Posterior vena cava (tissue), 2 donors: ENCODE measurements around the gene FYB2. TPM values are rescaled to one million over a fixed set of nuclear protein-coding genes. Genes with fewer than 3 reads are reported as not detected.
"Not testable (repeated sequence)": the region's sequence is repeated elsewhere in the genome, so short reads cannot be mapped to it uniquely, and the experiment has no call there.

Experiments
- DNase-seq: peaks from one replicate; pipeline ENCODE4 v3.0.0-alpha.2; 2020; ENCODE audit warnings: low spot score
- intact Hi-C, 2 donors: fragments of 100-400 bp; cut with DNase I; formaldehyde crosslinking; loops; one replicate each; pipeline versions ENCODE4 v1.14.1 to v1.14.2; 2022 to 2023
- total RNA-seq, 2 donors: library from RNA; stranded (reverse); fragmentation: NEBNext Ultra II Directional; extraction: Animal tissue kit (Norgen Biotek cat#: 25700); gene quantifications; one replicate each; pipeline ENCODE4 v1.2.1, GENCODE V29; 2021
- donor health status: DM: yes; HTN: yes; CAD: no.
- donor health status: DM: yes; HTN: yes; CAD: no.

The FYB2 gene
- total RNA-seq, 2 donors from 2014 or later, result not detected

- no peak for DNase-seq
- intact Hi-C loops, result no loop called here
These were observed 10.8 kb downstream of the FYB2 start for GRCh38 chr1:56808410-56808809.

GRCh38 chr1:56806804-56807203, 12.4 kb downstream of the FYB2 start:
- no peak for DNase-seq
- intact Hi-C loops, result no loop called here

- intact Hi-C loops, result no loop called here
- no peak for DNase-seq
These were observed 15.5 kb downstream of the FYB2 start for GRCh38 chr1:56803561-56804156.

GRCh38 chr1:56799605-56800400, 19.4 kb downstream of the FYB2 start:
- intact Hi-C loops, result no loop called here
- DNase-seq, result no peak

- intact Hi-C loops, result no loop called here
- DNase-seq, result no peak
These were observed 21.1 kb downstream of the FYB2 start for GRCh38 chr1:56798053-56798471.

DNA sequence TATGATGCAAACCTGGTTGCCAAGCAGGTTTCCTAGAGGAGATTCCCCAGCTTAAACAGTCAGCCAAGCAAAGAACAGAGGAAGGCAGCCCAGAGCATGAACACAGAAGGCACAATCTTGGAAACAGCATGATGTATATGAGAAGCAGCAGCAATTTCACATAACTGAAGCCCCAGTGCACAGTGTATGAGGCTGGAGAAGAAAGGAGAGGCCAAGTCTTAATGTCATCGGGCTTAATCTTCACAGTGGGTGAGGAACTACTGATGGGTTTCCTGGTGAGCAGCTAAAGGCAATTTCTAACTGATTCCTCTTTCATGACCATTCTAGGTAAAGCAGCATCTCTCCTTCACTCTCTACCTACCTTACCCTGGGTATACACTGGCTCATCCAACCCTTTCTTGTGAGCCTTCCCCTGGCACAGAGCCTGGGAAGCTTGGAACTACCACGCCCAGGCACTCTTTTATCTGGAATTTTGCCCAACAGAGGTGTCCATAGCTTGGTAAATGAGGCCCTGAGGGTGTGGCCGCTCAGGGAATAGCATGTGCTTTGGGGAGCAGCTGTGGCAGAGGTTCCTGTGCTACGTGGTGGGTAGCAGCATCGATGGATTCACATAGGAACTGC, 22.0 kb downstream of the FYB2 start:
- no peak for DNase-seq
- intact Hi-C loops, result no loop called here

- intact Hi-C loops, result no loop called here
- DNase-seq, result no peak
These were observed 23.3 kb downstream of the FYB2 start for GRCh38 chr1:56795870-56796269.

DNA sequence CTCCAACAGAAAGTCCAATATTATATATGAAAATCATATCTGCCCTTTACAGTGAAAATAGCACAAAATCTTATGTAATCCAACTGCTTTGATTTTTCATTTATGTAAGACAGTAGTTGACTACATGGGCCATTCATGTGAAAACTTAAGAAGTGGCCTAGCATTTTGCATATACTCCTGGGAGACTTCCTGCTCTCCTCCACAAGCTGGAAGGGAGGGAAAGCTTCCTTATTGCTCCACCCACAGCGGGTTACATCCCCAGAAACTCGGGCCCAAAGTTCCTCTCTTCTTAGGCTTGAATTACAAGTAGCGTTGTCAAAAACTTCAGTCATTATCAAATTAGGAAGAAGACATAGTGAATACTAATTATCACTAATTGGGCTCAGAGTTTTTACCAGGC, 29.2 kb downstream of the FYB2 start:
- intact Hi-C loops, result no loop called here
- DNase-seq, result no peak

DNA sequence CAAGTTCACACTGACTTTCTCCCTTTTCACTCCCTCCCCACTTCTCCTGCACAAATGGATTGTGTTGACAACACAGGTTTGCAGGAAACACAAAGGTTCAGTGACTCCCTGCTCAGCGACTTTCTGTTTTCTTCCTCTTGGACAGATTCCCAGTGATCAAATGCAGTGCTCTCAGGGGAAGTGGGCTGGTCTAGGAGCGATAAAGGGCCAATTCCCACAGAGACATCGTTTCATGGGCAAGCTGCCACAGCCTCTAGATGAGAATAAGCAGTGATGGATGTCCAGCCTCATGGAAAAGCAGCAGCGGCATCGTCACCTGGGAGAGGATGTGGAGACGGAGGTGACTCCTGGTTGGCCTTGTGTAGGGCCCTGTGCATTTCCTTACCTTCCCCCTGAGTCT, 30.6 kb downstream of the FYB2 start:
- intact Hi-C loops, result no loop called here
- DNase-seq, result no peak

DNA sequence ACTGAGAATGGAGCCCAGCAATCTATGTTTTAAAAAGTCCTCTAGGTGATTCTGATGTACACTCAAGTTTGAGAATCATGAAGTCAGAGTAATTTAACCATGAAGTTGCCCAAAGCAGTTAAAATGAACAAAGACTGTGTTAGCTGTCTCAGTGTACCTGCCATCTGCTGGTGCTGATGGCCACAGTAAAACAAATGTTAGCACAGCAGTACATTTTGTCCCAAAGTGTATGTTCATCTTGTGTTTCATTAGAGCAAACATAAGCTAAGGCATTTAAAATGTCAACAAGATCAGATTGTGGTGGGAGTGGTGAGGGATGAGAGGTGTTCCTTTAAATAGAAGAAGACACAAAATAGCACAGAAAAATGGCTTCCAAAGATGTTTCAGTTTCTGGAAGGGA, 31.1 kb downstream of the FYB2 start:
- intact Hi-C loops, result no loop called here
- no peak for DNase-seq

DNA sequence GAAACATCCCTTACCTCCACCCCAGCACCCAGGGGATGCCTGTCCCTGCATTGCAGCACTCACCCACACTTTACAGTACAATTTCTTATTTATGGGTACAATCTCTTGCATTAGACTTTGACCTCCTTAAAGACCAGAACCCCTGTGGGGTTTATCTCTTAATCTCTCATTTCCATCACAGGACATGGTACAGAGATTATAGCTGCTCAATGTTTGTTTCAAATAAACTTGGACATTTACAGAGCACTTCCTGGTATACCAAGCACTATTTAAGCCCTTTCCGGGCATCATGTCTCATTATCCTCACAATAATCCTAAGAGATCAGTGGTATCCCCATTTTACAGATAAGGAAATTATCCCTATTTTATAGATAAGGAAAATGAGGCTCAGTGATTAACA, 31.9 kb downstream of the FYB2 start:
- DNase-seq, result no peak
- intact Hi-C loops, result no loop called here

DNA sequence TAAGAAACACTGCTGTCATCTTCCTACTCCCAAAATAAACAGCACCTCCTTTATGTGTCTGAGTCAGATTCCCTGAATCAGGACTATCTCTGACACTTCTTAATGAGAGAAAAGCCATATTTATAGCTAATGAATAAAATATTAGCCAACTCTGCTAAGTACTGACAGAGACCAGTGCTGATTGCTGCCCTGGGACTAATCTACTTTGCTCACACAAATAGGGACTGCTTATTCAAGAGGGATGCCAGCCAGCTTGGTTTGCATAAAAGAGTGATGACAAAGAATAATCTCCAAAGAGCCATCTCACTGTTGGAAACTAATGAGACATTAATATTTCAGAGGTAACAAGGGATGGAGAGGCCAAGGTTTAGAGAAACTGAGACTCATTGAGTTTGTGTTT, 36.4 kb downstream of the FYB2 start:
- intact Hi-C loops, result loop anchor here in 1 of 2 donors (5.0 kb wide), 1 partner anchor 1165 kb away; no protein-coding TSS in a partner anchor
- no peak for DNase-seq

DNA sequence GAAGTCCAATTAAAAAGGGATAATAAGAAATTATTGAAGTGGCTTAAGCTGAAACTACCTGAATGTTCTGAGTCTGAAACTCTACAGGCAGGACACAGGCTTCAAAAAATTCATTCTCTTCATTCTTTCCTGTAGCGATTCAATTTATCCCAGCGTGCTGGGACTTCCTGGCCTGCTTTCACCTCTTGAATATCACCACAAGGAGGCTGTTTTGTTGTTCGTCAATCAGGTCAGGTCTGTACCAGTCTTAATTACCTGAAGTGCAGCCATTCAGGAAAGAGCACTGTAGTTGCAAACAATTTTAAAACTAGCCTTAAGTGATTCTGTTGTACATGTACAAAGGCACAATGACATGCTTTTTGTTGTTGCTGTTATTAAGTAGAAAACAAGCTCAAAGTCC, 38.4 kb downstream of the FYB2 start:
- intact Hi-C loops, result loop anchor here in 1 of 2 donors (5.0 kb wide), 1 partner anchor 1166 kb away; no protein-coding TSS in a partner anchor
- no peak for DNase-seq

DNA sequence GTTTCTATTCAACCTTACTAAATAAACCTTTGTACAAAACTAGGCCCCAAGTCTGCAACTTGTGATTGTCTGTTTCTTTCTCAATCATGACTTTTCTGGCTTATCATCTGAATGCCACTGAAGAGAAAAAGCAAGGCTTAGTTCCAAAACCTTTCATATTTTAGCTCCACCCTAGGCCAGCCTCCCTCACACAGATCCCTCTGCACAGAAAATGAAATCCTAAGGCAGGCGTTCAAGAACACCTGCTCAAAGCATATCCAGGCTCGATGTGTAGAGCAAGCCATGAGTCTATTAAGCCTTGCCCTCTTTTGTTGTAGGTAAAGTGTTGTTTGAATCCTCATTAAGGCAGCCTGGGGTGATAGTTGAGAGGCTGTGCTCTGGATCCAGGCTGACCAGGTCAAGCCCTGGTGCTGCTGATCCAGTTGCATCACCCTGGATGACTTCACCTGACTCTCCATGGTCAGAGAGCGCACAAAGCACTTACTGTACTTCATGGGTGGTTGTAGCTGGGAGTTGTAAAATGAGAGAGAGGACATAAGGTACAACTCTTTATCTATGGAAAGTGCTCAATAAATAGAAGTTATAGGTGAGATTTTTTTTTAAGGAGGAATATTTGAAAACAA, 39.0 kb downstream of the FYB2 start:
- no peak for DNase-seq
- intact Hi-C loops, result loop anchor here in 1 of 2 donors (5.0 kb wide), 1 partner anchor 1167 kb away; no protein-coding TSS in a partner anchor

DNA sequence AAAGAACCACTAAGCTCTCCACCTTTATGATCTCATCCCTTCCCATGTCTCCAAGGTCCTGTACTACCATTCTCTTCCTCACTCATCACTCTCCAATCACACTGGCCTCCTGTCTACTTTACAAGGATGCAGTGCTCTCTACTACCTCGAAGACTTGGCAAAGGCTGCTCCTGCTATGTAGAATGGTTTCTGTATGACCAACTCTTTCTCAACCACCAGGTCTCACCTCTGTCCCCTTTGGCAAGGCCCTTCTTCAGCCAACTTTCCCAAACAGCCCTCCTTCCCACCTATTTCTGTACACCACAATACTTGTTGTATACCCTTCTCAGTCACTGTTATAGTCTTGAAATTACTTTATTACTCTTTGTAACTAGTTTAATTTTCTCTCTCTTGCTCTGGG, 41.2 kb downstream of the FYB2 start:
- DNase-seq, result no peak
- intact Hi-C loops, result no loop called here

- DNase-seq, intact Hi-C loops: not testable (repeated sequence)
These were observed 44.5 kb downstream of the FYB2 start for GRCh38 chr1:56774732-56775131.

DNA sequence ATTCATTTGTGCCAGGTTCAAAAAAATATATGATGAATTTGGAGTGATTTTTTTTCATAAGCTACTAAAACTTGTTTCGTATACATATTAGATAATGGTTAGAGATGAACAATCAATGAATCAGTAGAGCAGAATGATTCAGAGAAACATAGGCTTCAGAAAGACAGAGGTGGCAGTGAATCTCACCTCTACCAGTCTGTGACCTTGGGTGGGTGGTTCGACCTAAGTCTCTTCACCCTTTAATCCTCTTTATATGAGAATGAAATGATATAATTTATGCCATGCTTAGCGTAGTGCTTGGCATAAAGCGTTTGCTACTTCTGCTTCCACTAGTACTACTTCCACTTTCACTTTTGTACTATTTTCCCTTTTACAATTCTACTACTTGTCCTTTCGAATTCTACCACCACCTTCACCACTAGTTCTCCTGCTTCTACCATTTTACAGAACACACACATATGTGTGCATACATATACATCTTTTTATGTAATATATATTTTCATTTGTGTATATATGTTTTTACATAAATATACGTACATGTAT, 45.1 kb downstream of the FYB2 start:
- no peak for DNase-seq
- intact Hi-C loops, result no loop called here

DNA sequence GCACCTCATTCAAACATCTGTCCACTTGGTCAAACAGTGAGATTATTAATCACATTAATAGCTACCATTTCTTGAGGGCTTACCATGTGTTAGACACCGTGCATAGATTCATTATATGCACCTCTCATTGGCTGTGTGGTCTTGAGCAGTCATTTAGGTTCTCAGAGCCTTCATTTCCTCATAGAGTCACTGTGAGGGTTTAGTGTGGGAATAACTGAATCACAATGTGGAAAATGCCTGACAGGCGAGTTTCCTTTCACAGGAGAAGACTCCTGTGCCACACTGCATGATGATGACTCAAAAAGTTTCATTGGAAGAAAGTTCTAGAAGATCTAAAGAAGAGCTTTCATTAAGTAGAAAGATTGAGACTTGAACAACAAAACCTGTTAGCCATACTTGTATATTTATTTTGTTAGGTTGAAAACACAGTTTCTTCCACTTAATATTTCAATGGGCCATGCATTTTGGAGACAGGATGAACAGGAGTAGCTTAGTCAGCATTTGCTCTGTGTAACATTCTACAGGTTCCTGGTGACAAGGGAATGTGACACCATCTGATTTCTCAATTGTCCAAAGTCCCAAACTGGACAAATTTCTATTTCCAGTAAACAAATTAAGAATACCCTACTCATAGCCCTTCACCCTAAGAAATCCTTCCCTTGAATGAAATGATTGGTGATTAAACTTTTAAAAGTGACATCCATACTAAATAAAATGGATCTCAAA, 45.7 kb downstream of the FYB2 start:
- intact Hi-C loops, result no loop called here
- DNase-seq, result no peak

GRCh38 chr1:56771717-56772116, 47.5 kb downstream of the FYB2 start:
- intact Hi-C loops, result no loop called here
- DNase-seq, result no peak
